Measurements from ENCODE around the gene FBXO47.

DNA sequence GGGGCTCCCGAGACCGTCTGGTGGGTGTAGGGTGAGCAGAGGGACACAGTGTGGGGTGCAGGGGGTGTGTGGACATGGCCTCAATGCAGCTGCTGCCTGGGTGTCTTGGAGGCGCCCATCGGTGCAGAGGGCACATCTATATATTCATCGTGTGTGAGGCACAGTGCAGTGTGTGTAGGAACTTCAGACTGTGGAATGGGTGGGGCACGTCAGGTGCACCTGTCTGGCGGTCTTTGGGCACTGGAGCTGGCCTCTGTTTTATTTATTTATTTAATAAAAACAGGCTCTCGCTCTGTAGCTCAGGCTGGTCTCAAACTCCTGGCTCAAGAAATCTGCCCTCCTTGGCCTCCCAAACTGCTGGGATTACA, 80.6 kb downstream of the FBXO47 start:
- TF ChIP-seq POLR2AphosphoS5 (IDR thresholded peaks at IDR 0.05; ENCODE audit: borderline replicate concordance, low read depth, low read length) = no peak
- TF ChIP-seq EZH2 (IDR thresholded peaks at IDR 0.05) = no peak
